Stimulated activated CD4-positive, alpha-beta T cell treated with anti-CD3 and anti-CD28 coated beads, Interleukin-15, amount 100 ng/mL, for 48 hours (primary cell): Measurements from ENCODE around the gene SLC43A2.
"Not testable (repeated sequence)": the region's sequence is repeated elsewhere in the genome, so short reads cannot be mapped to it uniquely, and the experiment has no call there.

Source experiments
- DNase-seq, 2 donors: peaks; one replicate each; pipeline ENCODE4 v3.0.0-alpha.2; 2020; ENCODE audit warnings: low read depth in 2 of 2

Gene SLC43A2

DNA sequence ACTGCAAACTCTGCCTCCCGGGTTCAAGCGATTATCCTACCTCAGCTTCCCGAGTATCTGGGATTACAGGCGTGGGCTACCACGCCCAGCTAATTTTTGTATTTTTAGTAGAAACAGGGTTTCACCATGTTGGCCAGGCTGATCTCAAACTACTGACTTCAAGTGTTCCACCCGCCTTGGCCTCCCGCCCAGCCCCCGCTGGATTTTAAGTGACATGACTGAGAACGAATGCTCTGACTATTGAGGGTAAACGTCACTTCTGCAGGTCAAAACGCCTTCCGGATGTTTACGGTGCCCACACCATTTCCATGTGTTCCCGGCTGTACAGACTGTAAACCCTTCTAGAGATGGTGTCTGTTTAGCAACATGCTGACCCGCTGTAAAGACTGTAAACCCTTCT, 88.8 kb downstream of the SLC43A2 start:
- DNase-seq: no peak

DNA sequence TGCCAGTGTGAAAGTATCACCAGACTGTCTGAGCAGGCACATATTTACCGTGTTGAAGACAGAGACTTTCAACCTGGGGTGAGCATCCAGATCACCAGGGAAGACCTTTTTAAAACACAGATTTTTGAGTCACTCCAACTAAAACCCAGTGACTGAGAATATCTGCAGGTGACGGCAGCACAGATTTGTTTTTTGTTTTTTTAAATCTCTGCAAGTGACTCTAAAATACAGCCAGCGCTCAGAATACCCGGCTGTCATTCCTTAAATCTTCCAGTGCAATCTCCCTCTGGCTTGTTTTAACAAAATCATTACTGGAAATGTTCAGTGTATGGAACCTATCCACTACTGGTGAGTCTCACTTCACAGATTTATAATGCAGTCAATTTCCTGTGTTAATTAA, 92.9 kb downstream of the SLC43A2 start:
- no peak for DNase-seq

DNA sequence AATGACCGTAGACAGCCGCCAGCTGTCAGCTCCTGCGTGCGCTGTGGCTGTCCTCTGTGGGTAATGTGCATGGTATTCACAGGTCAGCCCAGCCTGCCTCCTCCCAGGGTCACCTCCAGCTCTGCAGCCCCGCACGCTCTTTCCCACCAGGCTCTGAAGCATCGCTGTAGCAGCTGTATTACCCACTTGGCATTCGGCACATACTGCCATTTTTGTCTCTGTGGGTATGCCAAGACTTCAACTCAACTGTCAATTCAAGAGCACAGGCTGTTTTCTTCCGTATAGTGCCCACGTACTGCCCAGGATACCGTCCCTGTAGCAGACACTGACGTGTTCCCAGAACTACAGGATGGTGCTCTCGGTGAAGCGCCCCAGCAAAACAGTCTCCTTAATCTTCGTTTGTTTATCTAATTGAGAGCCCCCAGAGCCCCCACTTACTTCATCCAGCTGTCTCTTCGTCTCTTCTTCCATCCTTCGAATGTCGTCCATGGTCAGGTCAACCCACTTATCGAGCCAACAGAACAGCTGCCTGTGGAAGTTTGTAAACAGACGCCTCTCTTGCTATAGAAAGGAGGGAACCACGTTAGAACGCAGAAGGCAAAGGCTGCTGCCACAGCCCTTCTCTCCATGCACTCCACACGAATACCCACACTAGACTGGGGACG, 94.8 kb downstream of the SLC43A2 start:
- no peak for DNase-seq

DNA sequence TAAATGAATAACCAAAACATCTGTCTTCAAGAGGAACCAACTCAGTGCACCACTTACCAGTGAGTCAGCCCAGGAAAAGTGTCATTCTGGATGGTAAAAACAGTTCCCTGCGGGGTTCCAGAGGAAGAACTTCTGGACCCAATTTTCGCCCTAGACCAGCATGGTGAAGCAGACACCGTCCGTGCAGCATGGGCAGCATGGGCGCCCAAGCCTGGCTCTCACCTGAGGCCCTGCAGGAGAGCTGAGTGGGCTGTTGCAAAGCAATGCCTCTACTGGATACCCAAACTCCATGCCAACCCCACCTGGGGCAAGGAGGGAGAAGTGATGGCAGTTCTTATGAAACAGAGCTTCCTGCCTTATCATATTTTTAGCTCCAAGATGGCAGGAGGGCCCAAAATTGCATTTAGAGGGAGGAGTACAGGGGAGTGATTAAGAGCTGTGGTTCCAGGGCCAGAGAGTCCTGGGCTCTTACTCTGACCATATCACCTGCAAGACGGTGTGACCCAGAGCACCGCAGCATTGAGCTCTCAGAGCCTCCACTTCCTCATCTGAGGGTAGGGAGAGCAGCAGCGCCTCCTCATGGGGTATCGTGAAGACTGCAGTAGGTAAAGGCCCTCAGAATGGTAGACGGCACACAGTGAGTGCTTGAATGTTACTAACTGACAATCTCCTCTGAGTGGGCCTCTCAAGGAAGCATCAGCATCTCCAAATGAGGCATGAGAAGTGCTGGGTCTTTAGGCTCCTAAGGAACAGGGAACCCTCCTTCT, 95.6 kb downstream of the SLC43A2 start:
- peak in 1 of 2 donors; percentile 24 for DNase-seq

DNA sequence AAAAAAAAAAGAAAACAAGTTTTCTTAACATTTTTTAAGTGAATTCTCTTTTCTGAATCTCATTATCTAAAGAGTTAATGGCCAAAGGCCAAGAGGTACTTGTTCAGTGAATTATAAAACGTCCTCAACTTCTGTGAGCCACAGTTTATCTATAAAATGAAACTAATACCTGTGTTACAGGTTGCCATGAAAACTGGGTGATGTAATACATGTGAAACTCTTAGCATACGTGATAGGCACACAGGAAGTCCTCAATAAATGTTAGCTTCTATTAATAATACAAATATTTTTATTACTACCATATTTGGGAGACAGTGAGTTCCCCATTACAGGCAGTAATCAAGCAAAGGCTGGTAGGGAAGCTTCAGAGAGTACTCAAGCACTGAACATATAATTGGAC, 98.8 kb downstream of the SLC43A2 start:
- DNase-seq: no peak

DNA sequence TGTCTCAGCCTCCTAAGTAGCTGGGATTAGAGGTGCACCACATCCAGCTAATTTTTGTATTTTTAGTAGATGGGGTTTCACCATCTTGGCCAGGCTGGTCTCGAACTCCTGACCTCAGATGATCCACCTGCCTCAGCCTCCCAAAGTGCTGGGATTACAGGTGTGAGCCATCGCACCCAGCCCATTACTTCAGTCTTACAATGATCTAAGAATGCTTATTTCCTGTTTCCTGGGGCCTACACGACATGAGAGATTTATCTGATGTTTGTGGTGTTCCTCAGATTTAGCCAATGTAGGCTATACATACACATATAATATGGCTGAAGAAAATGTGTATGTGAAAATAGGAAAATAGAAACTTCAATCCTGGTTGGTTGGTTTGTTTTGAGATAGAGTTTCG, 101.8 kb downstream of the SLC43A2 start:
- not testable (repeated sequence) for DNase-seq

DNA sequence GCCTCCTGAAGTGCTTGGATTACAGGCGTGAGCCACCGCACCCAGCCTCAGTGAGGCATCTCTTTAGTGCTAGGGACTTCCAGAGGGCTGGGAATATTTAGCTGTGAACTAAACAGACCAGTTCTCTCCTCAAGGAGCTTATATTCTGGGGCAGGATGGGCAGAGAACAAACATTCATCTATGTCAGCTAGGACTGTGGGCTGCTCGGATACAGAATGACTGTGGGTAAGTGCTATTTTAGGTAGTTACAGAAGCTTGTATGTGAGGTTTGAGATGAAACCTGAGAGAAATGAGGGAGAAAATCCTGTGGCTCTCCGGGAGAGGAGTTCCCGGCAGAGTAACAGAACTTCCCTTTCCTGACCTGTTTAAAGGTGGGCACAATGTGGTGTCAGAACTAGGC, 106.0 kb downstream of the SLC43A2 start:
- no peak for DNase-seq

DNA sequence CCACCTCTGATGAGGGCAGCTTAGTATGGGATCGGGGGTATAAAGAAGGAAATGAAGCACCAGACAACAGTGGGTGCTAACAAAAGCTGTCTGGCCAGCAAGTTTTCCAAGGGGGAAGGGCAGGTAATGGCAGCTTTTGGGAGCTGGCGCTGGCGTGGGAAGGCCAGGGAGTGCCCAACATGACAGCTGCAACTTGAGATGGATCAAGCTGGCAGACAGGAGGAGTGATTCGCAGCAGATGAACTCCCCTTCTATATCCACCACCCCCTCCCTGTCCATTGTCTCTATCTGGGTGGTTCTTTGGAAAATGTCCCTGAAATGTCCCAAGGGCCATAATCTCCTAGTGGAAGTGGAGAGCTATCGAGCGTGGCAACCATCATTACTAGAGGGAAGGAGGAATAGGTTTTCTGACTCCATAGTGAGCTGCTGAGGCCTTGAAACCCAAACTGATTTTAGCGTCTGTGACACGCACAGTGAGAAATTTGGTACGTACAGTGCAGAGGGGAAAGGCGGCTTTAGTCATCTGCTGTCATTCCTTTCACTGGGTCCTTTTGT, 107.5 kb downstream of the SLC43A2 start:
- no peak for DNase-seq

DNA sequence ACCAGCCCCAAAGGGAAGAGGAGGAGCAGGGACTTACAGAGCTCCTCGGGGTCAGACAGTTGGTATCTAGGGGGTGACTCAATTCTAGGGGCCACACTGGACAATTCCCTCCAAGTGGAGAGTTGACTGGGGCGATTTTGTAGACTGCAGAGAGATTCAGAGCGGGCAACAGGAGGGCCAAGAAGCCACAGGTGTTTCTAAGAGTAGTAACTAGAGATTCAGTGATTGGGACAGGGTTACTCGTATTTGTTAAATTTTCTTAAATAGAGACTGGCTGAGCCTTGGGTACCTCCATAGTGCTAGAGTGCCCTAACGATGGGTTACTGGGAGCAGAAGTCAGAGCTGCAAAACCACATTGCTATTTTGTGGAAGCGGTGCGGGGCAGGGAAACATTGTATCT, 109.0 kb downstream of the SLC43A2 start:
- no peak for DNase-seq
